K562 (cell line): ENCODE measurements around the gene GAB2. TPM values are rescaled to one million over a fixed set of nuclear protein-coding genes. Genes with fewer than 3 reads are reported as not detected.

Experiments used
- ATAC-seq: fragments of 200-7000 bp; cut with Tn5 transposase; 3 replicates; pipeline ENCODE4 v1.9.1; 2020; ENCODE audit warnings: moderate library complexity
- BruUV-seq: library from RNA; stranded (reverse); fragments of 400-500 nt; replicated peaks from 2 replicates; lab custom pipeline; 2021; lab: Mats Ljungman, UMichigan
- CTCF ChIA-PET: fragments of 300-600 bp; formaldehyde crosslinking; extraction: SDS; loops from one replicate; lab custom pipeline; 2021; ENCODE audit warnings: low intra/inter-chr PET ratio; lab: Yijun Ruan, JAX
- POLR2A ChIA-PET: fragments of 300-600, 350-650 bp; sonication (Branson Sonifier 250); formaldehyde crosslinking; extraction: SDS; loops from one replicate; lab custom pipeline; 2021; ENCODE audit warnings: antibody characterized with exemption, inconsistent platforms; lab: Yijun Ruan, JAX
- DNase-seq, 4 experiments: peaks; one replicate each; pipeline versions ENCODE4 v3.0.0 to v3.0.0-alpha.2; 2011 to 2018; ENCODE audit warnings: low spot score in 3 of 4, mixed read lengths in 3 of 4; ENCODE audit errors: extremely low read depth in 1 of 4
- FAIRE-seq: peaks from 2 replicates; lab custom pipeline; 2011; peaks lifted over from hg19 to GRCh38; lab: Jason Lieb, UNC
- H2AFZ ChIP-seq: 2 replicates; pipeline ENCODE4 v1.6.0; 2011; ENCODE audit warnings: low read depth, low read length, control low read depth, inconsistent platforms
- H3K27ac ChIP-seq: fragments of 200-600 bp; 3 replicates; pipeline ENCODE4 v1.8.0; 2011; ENCODE audit warnings: low read depth, mild to moderate bottlenecking, control low read depth, inconsistent platforms, low read length, moderate library complexity, mixed read lengths; ENCODE audit errors: extremely low read depth
- H3K27me3 ChIP-seq, 2 experiments: fragments of 300-600 bp in 1 of 2; 2 replicates in 1 of 2; 3 replicates in 1 of 2; pipeline versions ENCODE4 v1.6.0 to v1.8.0; 2011; ENCODE audit warnings: inconsistent platforms in 2 of 2, low read length in 2 of 2, mild to moderate bottlenecking in 1 of 2, mixed read lengths in 1 of 2, moderate library complexity in 1 of 2; ENCODE audit not compliant: control insufficient read depth in 2 of 2, insufficient read depth in 2 of 2
- H3K36me3 ChIP-seq: fragments of 300-600 bp; 3 replicates; pipeline ENCODE4 v1.8.0; 2011; ENCODE audit warnings: mild to moderate bottlenecking, low read length, inconsistent platforms; ENCODE audit not compliant: control insufficient read depth, insufficient read depth
- H3K4me1 ChIP-seq, 2 experiments: fragments of 200-600 bp in 1 of 2; replicated peaks in 1 of 2; 2 replicates in 1 of 2; 3 replicates in 1 of 2; pipeline versions ENCODE4 v1.5.1 to v1.8.0; 2011; ENCODE audit warnings: inconsistent platforms in 2 of 2, low read length in 2 of 2, mild to moderate bottlenecking in 1 of 2, mixed read lengths in 1 of 2, moderate library complexity in 1 of 2; ENCODE audit not compliant: control insufficient read depth in 2 of 2, insufficient read depth in 2 of 2
- H3K4me2 ChIP-seq: 2 replicates; pipeline ENCODE4 v1.6.1; 2011; ENCODE audit warnings: low read length, control low read depth, inconsistent platforms, mixed read lengths; ENCODE audit not compliant: insufficient read depth
- H3K4me3 ChIP-seq: fragments of 200-600 bp; sonication (generic), shearing (Covaris generic); 2 replicates; pipeline ENCODE4 v1.5.1; 2016; ENCODE audit warnings: control low read depth, inconsistent platforms
- H3K79me2 ChIP-seq: fragments of 200-600 bp; 3 replicates; pipeline ENCODE4 v1.8.0; 2011; ENCODE audit warnings: low read length, inconsistent platforms; ENCODE audit not compliant: control insufficient read depth, insufficient read depth
- H3K9ac ChIP-seq, 2 experiments: 2 replicates each; pipeline versions ENCODE4 v1.6.0 to v1.6.1; 2011; ENCODE audit warnings: low read depth in 2 of 2, low read length in 2 of 2, control low read depth in 1 of 2, inconsistent platforms in 1 of 2, mild to moderate bottlenecking in 1 of 2, mixed read lengths in 1 of 2; ENCODE audit not compliant: insufficient read depth in 1 of 2
- H3K9me1 ChIP-seq: one replicate; pipeline ENCODE4 v1.6.0; 2011; ENCODE audit warnings: inconsistent platforms, mild to moderate bottlenecking, low read length, moderate library complexity; ENCODE audit not compliant: control insufficient read depth, insufficient read depth
- H3K9me3 ChIP-seq: replicated peaks from 2 replicates; pipeline ENCODE4 v1.5.1; 2011; ENCODE audit warnings: low read depth, low read length, inconsistent platforms; ENCODE audit not compliant: control insufficient read depth, insufficient read depth
- H4K20me1 ChIP-seq: replicated peaks from 2 replicates; pipeline ENCODE4 v1.6.1; 2011; ENCODE audit warnings: low read length, inconsistent platforms, mixed read lengths; ENCODE audit not compliant: control insufficient read depth, insufficient read depth
- CBFA2T3 ChIP-seq: fragments of 450-650 bp; IDR thresholded peaks from 2 replicates; pipeline ENCODE4 v1.6.1; 2017
- CC2D1A ChIP-seq: fragments of 450-650 bp; IDR thresholded peaks from 2 replicates; pipeline ENCODE4 v1.6.1; 2017; ENCODE audit warnings: mild to moderate bottlenecking
- CTBP1 ChIP-seq: fragments of 450-650 bp; IDR thresholded peaks from 2 replicates; pipeline ENCODE4 v1.6.1; 2016; ENCODE audit warnings: borderline replicate concordance
- DMBX1 ChIP-seq: fragments of 250-450 bp; sonication (Bioruptor Pico); IDR thresholded peaks from 2 replicates; pipeline ENCODE4 v1.8.0; 2022; ENCODE audit warnings: inconsistent platforms, mild to moderate bottlenecking, moderate library complexity, borderline replicate concordance
- DPF2 ChIP-seq: fragments of 450-650 bp; IDR thresholded peaks from 2 replicates; pipeline ENCODE4 v1.6.1; 2016
- FOSL1 ChIP-seq: fragments of 200-800 bp; sonication (Bioruptor generic); conservative IDR thresholded peaks from 2 replicates; pipeline ENCODE4 v1.6.1; 2016; ENCODE audit warnings: missing genetic modification characterization, missing compliant biosample characterization
- FOXO4 ChIP-seq: fragments of 450-650 bp; formaldehyde crosslinking; IDR thresholded peaks from 2 replicates; pipeline ENCODE4 v1.4.0; 2020; ENCODE audit warnings: mild to moderate bottlenecking, moderate library complexity
- HEY1 ChIP-seq: fragments of 250-450 bp; sonication (Bioruptor Pico); IDR thresholded peaks from 2 replicates; pipeline ENCODE4 v1.5.0; 2020; ENCODE audit warnings: mild to moderate bottlenecking, moderate library complexity, borderline replicate concordance
- HSF4 ChIP-seq: fragments of 250-450 bp; sonication (Bioruptor Pico); IDR thresholded peaks from 2 replicates; pipeline ENCODE4 v2.1.2; 2022; ENCODE audit warnings: mild to moderate bottlenecking, moderate library complexity, borderline replicate concordance
- JUND ChIP-seq, 2 experiments: IDR thresholded peaks; 2 replicates in 1 of 2; 3 replicates in 1 of 2; pipeline ENCODE4 v1.6.1; 2011; ENCODE audit warnings: borderline replicate concordance in 2 of 2, low read depth in 2 of 2, low read length in 2 of 2, improper control_type of control experiment in 1 of 2, missing biosample characterization in 1 of 2, missing genetic modification characterization in 1 of 2, missing genetic modification reagents in 1 of 2
- LARP7 ChIP-seq: fragments of 450-650 bp; IDR thresholded peaks from 2 replicates; pipeline ENCODE4 v1.6.1; 2016
- MED1 ChIP-seq: sonication (generic); formaldehyde crosslinking; IDR thresholded peaks from 2 replicates; pipeline ENCODE4 v1.8.1; 2023; ENCODE audit warnings: missing genetic modification reagents, borderline replicate concordance
- NFE2 ChIP-seq: IDR thresholded peaks from 2 replicates; pipeline ENCODE4 v1.6.1; 2014; ENCODE audit warnings: antibody characterized with exemption, low read depth
- NFIC ChIP-seq: fragments of 450-650 bp; IDR thresholded peaks from 2 replicates; pipeline ENCODE4 v1.6.1; 2017; ENCODE audit warnings: mild to moderate bottlenecking, inconsistent platforms
- NONO ChIP-seq, 2 experiments: fragments of 200-400 bp in 1 of 2; fragments of 450-650 bp in 1 of 2; formaldehyde crosslinking in 1 of 2; IDR thresholded peaks; 2 replicates each; pipeline ENCODE4 v1.6.1; 2017; ENCODE audit warnings: low read depth in 2 of 2, mild to moderate bottlenecking in 2 of 2, moderate library complexity in 2 of 2, low read length in 1 of 2
- SMAD2 ChIP-seq: fragments of 150-350 bp; IDR thresholded peaks from 2 replicates; pipeline ENCODE4 v1.6.1; 2014; ENCODE audit warnings: low read depth, mild to moderate bottlenecking, low read length
- STAT5B ChIP-seq: fragments of 250-450 bp; sonication (Bioruptor Pico); IDR thresholded peaks from 2 replicates; pipeline ENCODE4 v1.8.0; 2021; ENCODE audit warnings: mild to moderate bottlenecking, inconsistent platforms
- TFAM ChIP-seq: fragments of 250-450 bp; sonication (Bioruptor Pico); conservative IDR thresholded peaks from 2 replicates; pipeline ENCODE4 v1.5.0; 2021; ENCODE audit warnings: mild to moderate bottlenecking, moderate library complexity
- ZNF584 ChIP-seq: fragments of 200-800 bp; sonication (Bioruptor generic); IDR thresholded peaks from 2 replicates; pipeline ENCODE4 v1.6.1; 2016; ENCODE audit warnings: low read depth, mild to moderate bottlenecking, missing genetic modification characterization, missing compliant biosample characterization
- WGBS: fragments of 100-300 bp; shearing (Covaris generic); methylation state at CpG from one replicate; pipeline ENCODE4 v1.1.6; 2016; ENCODE audit warnings: low coverage, mixed read lengths; ENCODE audit not compliant: insufficient coverage; ENCODE audit errors: missing lambda C conversion rate; 5-methylcytosine and 5-hydroxymethylcytosine counted together
- in situ Hi-C: fragments of 300-500 bp; cut with MboI; formaldehyde crosslinking; loops from 4 replicates; pipeline ENCODE4 v1.15.0; 2018; ENCODE audit warnings: inconsistent platforms, mixed read lengths
- intact Hi-C: fragments of 100-400 bp; cut with micrococcal nuclease; formaldehyde crosslinking; loops from 2 replicates; pipeline ENCODE4 v1.14.2; 2022
- polyA plus RNA-seq, 8 experiments: library from polyadenylated mRNA; depleted of rRNA in 4 of 8; stranded (reverse) in 5 of 8; unstranded in 3 of 8; fragments of >200 nt; fragmentation: Nextera tagmentation in 2 of 8; fragmentation: Illumina TruSeq in 1 of 8; extraction: Ambion mirVana in 2 of 8; extraction: Trizol in 1 of 8; gene quantifications; 2 replicates each; pipeline versions ENCODE4 v1.2.1 to v1.2.3, GENCODE V29; 2011 to 2014; ENCODE audit warnings: inconsistent platforms in 1 of 8, missing spikeins in 1 of 8
- total RNA-seq, 7 experiments: library from RNA; depleted of rRNA in 6 of 7; stranded (reverse); fragments of >200 nt in 6 of 7; fragmentation: Illumina TruSeq in 2 of 7; extraction: Trizol in 2 of 7; gene quantifications; 2 replicates each; pipeline versions ENCODE4 v1.2.1 to v1.2.3, GENCODE V29; 2011 to 2021; ENCODE audit warnings: low replicate concordance in 1 of 7
- TF ChIP-seq, protein P1 (sequence below): fragments of 250-450 bp; sonication (Bioruptor Pico); IDR thresholded peaks from 2 replicates; pipeline ENCODE4 v1.8.0; 2021; ENCODE audit warnings: moderate library complexity, mild to moderate bottlenecking, inconsistent platforms

GAB2 gene
- total and polyA plus RNA-seq, 9 of the 15 experiments (the other 6 are each of a cell fraction or from before 2014, with no cell fraction given) = 2.3 to 35.2 (median 16.1) TPM

DNA sequence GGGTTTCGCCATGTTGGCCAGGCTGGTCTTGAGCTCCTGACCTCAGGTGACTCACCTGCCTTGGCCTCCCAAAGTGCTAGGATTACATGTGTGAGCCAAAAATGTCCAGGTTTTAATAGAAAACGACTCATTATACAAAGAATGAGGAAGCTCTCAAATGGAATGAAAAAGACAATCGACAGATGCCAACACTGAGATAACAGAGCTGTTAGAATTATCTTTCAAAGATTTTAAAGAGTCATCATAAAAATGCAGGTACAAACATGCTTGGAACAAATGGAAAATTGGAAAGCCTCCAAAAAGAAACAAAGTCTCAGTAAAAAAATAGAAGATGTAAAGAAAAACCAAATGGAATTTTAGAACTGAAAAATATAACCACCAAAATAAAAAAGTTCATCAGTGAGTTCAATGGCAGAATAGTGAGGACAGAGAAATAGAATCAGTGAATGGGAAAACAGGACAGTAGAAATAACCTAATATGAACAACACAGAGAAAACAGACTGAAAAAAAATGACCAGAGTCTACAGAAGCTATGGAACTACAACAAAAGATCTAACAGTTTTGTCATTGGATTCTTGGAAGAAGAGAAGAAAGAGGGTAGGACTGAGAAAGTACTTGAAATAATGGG lies 10.9 kb downstream of the GAB2 start:
- peaks cover 3% of the 10 kb centered on the region in 2 experiments; a peak in 2 of 5 replicates for H3K4me1 ChIP-seq
- CTCF ChIA-PET = no interaction called here
- H3K9me1 ChIP-seq = no peaks in the 10 kb centered on the region
- intact Hi-C loops = no loop called here
- H4K20me1 ChIP-seq = no peaks in the 10 kb centered on the region
- H3K9me3 ChIP-seq = no peaks in the 10 kb centered on the region; the same call in 1 of the 2 replicates
- H3K4me3 ChIP-seq = no peak overlapping the region
- FAIRE-seq = no peak
- no peaks in the 10 kb centered on the region for H3K27me3 ChIP-seq
- no peak; the same call in 2 of the 3 replicates for ATAC-seq
- H3K27ac ChIP-seq = no peak overlapping the region
- no peak for DNase-seq
- WGBS = 38% methylated on average over 3 of the region's 3 CpGs
- peaks cover 92% of the 10 kb centered on the region for H3K79me2 ChIP-seq
- in situ Hi-C loops = no loop called here
- no TSS peak for BruUV-seq
- H3K9ac ChIP-seq = no peak overlapping the region
- H3K36me3 ChIP-seq = peaks cover 20% of the 10 kb centered on the region; the same call in 2 of the 3 replicates
- POLR2A ChIA-PET = interaction anchor here (0.8 to 1.6 kb wide), 2 partner anchors 9 to 11 kb away, joined by 4 to 7 read pairs; partner anchors contain the start of gene GAB2
- H3K4me2 ChIP-seq = no peak overlapping the region
- no peak overlapping the region for H2AFZ ChIP-seq
- no peak for TF ChIP-seq LARP7
- TF ChIP-seq TFAM (CRISPR knock-in tag) = no peak
- TF ChIP-seq FOSL1 (tag) = 0 out of 2 replicates have a peak, but pooled peaks have one; percentile 23
- no peak for TF ChIP-seq HSF4 (CRISPR knock-in tag)
- TF ChIP-seq NFE2 = peak; percentile 24; the same call in 1 of the 2 replicates
- TF ChIP-seq DMBX1 (CRISPR knock-in tag) = no peak
- 0 out of 2 replicates have a peak, but pooled peaks have one; percentile 27 for TF ChIP-seq CC2D1A
- no peak for TF ChIP-seq JUND (IDR thresholded peaks at IDR 0.05; ENCODE audit: borderline replicate concordance, low read depth, low read length)
- no peak; the same call in 2 of the 3 replicates for TF ChIP-seq JUND (tag; IDR thresholded peaks at IDR 0.05; ENCODE audit: borderline replicate concordance, low read depth, low read length)
- no peak for TF ChIP-seq HEY1 (CRISPR knock-in tag)
- TF ChIP-seq NONO (IDR thresholded peaks at IDR 0.05; ENCODE audit: low read depth in 2 of 2, low read length in 1 of 2) = no peak
- peak; percentile 35; the same call in 1 of the 2 replicates for TF ChIP-seq CBFA2T3
- TF ChIP-seq MED1 (CRISPR knock-in tag) = no peak
- no peak for TF ChIP-seq SMAD2
- peak; percentile 39; the same call in 1 of the 2 replicates for TF ChIP-seq CTBP1
- no peak for TF ChIP-seq FOXO4 (CRISPR knock-in tag)
- peak; percentile 62 for TF ChIP-seq NFIC
- TF ChIP-seq DPF2 = peak; percentile 55; the same call in 1 of the 2 replicates
- TF ChIP-seq, protein P1, sequence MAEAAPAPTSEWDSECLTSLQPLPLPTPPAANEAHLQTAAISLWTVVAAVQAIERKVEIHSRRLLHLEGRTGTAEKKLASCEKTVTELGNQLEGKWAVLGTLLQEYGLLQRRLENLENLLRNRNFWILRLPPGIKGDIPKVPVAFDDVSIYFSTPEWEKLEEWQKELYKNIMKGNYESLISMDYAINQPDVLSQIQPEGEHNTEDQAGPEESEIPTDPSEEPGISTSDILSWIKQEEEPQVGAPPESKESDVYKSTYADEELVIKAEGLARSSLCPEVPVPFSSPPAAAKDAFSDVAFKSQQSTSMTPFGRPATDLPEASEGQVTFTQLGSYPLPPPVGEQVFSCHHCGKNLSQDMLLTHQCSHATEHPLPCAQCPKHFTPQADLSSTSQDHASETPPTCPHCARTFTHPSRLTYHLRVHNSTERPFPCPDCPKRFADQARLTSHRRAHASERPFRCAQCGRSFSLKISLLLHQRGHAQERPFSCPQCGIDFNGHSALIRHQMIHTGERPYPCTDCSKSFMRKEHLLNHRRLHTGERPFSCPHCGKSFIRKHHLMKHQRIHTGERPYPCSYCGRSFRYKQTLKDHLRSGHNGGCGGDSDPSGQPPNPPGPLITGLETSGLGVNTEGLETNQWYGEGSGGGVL (CRISPR knock-in tag) = no peak
- TF ChIP-seq STAT5B = no peak
- TF ChIP-seq ZNF584 = no peak
